ENCODE data around the gene RIMBP3C. TPM values are rescaled to one million over a fixed set of nuclear protein-coding genes. Genes with fewer than 3 reads are reported as not detected.
A peak's percentile ranks its signal among the peaks of the same experiment; 100 is the strongest.
"Not testable (repeated sequence)": the region's sequence is repeated elsewhere in the genome, so short reads cannot be mapped to it uniquely, and the experiment has no call there.

Gene RIMBP3C
- total and polyA plus RNA-seq, 2 donors (not counting 1 experiment from before 2014, with no cell fraction given): 0.22 to 0.89 TPM

DNA sequence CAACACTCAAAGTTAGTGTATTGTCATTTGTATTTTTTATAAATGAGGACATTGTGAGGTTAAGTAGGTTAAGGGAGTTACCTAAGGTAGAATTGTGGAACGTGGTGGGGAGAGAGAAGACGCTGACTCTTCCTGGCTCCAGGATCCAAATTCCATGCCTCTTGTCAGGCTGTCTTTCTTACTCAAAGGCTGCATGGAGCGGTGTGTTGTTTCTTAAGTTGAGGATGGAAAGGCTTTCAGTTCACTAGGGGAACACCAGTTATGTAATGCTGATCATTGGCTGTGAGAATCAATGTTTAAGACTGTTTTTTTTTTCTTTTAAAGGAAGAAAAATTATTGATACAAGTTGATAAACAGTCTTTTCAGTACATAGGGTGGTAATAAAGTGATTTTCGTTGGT, 19.1 kb upstream of the RIMBP3C start:
- DNase-seq: no peak
- TF ChIP-seq EZH2 (IDR thresholded peaks at IDR 0.05; ENCODE audit: borderline replicate concordance, insufficient read depth, low read depth, low read length, poor library complexity, severe bottlenecking) (no peak), CTCF (IDR thresholded peaks at IDR 0.05) (no peak)
- H3K9me3 Mint-ChIP-seq (ENCODE audit: insufficient read depth): no peaks in the 10 kb centered on the region

GRCh38 chr22:21569459-21570170, 18.4 kb upstream of the RIMBP3C start:
- ATAC-seq (ENCODE audit: low read depth): no peak
- Mint-ChIP-seq H3K27ac (peak overlapping the region; percentile 28), H3K4me3 (peak overlapping the region; percentile 90), H3K9me3 (ENCODE audit: insufficient read depth) (no peaks in the 10 kb centered on the region), H3K4me1 (peaks cover 50% of the 10 kb centered on the region), H3K27me3 (no peaks in the 10 kb centered on the region)
- ChIA-PET CTCF (interaction anchor here (1.5 kb wide), 1 partner anchor 60 kb away, joined by 4 read pairs; no protein-coding TSS in a partner anchor), POLR2A (interaction anchor here (0.5 kb wide), 1 partner anchor 698 kb away, joined by 3 read pairs; no protein-coding TSS in a partner anchor)
- Histone ChIP-seq H3K79me2 (ENCODE audit: control insufficient read depth, insufficient read depth, low read length) (peaks cover 78% of the 10 kb centered on the region), H3K36me3 (replicated peaks in 1 of 2; ENCODE audit: control extremely low read depth in 1 of 2, control insufficient read depth in 1 of 2, extremely low read depth in 1 of 2, insufficient read depth in 2 of 2, low read length in 1 of 2) (peaks cover 3 to 4% of the 10 kb centered on the region in 2 experiments), H3K9me3 (ENCODE audit: control extremely low read depth in 1 of 3, control insufficient read depth in 2 of 3, insufficient read depth in 1 of 3, low read length in 2 of 3) (no peaks in the 10 kb centered on the region), H2AFZ (ENCODE audit: insufficient read depth, low read depth, low read length, poor library complexity, severe bottlenecking) (no peak overlapping the region), H3K4me3 (ENCODE audit: control extremely low read depth in 1 of 5, extremely low read depth in 1 of 5, insufficient read depth in 1 of 5, low read depth in 2 of 5, low read length in 4 of 5) (no peak overlapping the region), H3K9ac (ENCODE audit: low read length) (peak overlapping the region; percentile 12), H3K4me1 (ENCODE audit: control insufficient read depth in 2 of 2, insufficient read depth in 2 of 2, low read length in 2 of 2) (peaks cover 29 to 48% of the 10 kb centered on the region in 2 donors), H3K27me3 (replicated peaks in 1 of 4; ENCODE audit: control extremely low read depth in 1 of 4, control insufficient read depth in 3 of 4, insufficient read depth in 4 of 4, low read length in 3 of 4) (no peaks in the 10 kb centered on the region), H3K4me2 (replicated peaks; ENCODE audit: low read depth, low read length, poor library complexity, severe bottlenecking) (peak overlapping the region; percentile 38), H4K20me1 (ENCODE audit: control insufficient read depth, insufficient read depth, low read length, poor library complexity, severe bottlenecking) (peaks cover 66% of the 10 kb centered on the region), H3K27ac (ENCODE audit: low read length in 2 of 2) (peak overlapping the region in 1 of 2 donors; percentile 2)
- no peak for DNase-seq
- 52% methylated on average over 6 of the region's 8 CpGs for WGBS (ENCODE audit: insufficient coverage)
- TF ChIP-seq CTCF (IDR thresholded peaks at IDR 0.05): no peak
- no peak for TF ChIP-seq EZH2 (IDR thresholded peaks at IDR 0.05; ENCODE audit: borderline replicate concordance, insufficient read depth, low read depth, low read length, poor library complexity, severe bottlenecking)
- intact Hi-C loops (cut with micrococcal nuclease): no loop called here

More for the DNA sequence above, 19.1 kb upstream of the RIMBP3C start:
- Histone ChIP-seq H2AFZ (ENCODE audit: insufficient read depth, low read depth, low read length, poor library complexity, severe bottlenecking) (no peak overlapping the region), H3K9ac (ENCODE audit: low read length) (no peak overlapping the region), H3K9me3 (ENCODE audit: control extremely low read depth in 1 of 3, control insufficient read depth in 2 of 3, insufficient read depth in 1 of 3, low read length in 2 of 3) (no peaks in the 10 kb centered on the region), H3K27me3 (replicated peaks in 1 of 4; ENCODE audit: control extremely low read depth in 1 of 4, control insufficient read depth in 3 of 4, insufficient read depth in 4 of 4, low read length in 3 of 4) (no peaks in the 10 kb centered on the region), H4K20me1 (ENCODE audit: control insufficient read depth, insufficient read depth, low read length, poor library complexity, severe bottlenecking) (peaks cover 70% of the 10 kb centered on the region), H3K4me3 (ENCODE audit: control extremely low read depth in 1 of 5, extremely low read depth in 1 of 5, insufficient read depth in 1 of 5, low read depth in 2 of 5, low read length in 4 of 5) (no peak overlapping the region), H3K27ac (ENCODE audit: low read length in 2 of 2) (no peak overlapping the region), H3K4me2 (replicated peaks; ENCODE audit: low read depth, low read length, poor library complexity, severe bottlenecking) (peak overlapping the region; percentile 38), H3K79me2 (ENCODE audit: control insufficient read depth, insufficient read depth, low read length) (peaks cover 86% of the 10 kb centered on the region), H3K4me1 (ENCODE audit: control insufficient read depth in 2 of 2, insufficient read depth in 2 of 2, low read length in 2 of 2) (peaks cover 29 to 48% of the 10 kb centered on the region in 2 donors), H3K36me3 (replicated peaks in 1 of 2; ENCODE audit: control extremely low read depth in 1 of 2, control insufficient read depth in 1 of 2, extremely low read depth in 1 of 2, insufficient read depth in 2 of 2, low read length in 1 of 2) (peaks cover 3 to 4% of the 10 kb centered on the region in 2 experiments)
- WGBS (ENCODE audit: insufficient coverage): 91% methylated on average over 3 of the region's 4 CpGs
- POLR2A ChIA-PET: interaction anchor here (0.5 kb wide), 1 partner anchor 699 kb away, joined by 3 read pairs; no protein-coding TSS in a partner anchor
- Mint-ChIP-seq H3K27me3 (no peaks in the 10 kb centered on the region), H3K4me3 (peak overlapping the region; percentile 39), H3K27ac (peak overlapping the region; percentile 41), H3K4me1 (peaks cover 51% of the 10 kb centered on the region)
- intact Hi-C loops (cut with micrococcal nuclease): no loop called here
- ATAC-seq (ENCODE audit: low read depth): no peak
- CTCF ChIA-PET: no interaction called here

DNA sequence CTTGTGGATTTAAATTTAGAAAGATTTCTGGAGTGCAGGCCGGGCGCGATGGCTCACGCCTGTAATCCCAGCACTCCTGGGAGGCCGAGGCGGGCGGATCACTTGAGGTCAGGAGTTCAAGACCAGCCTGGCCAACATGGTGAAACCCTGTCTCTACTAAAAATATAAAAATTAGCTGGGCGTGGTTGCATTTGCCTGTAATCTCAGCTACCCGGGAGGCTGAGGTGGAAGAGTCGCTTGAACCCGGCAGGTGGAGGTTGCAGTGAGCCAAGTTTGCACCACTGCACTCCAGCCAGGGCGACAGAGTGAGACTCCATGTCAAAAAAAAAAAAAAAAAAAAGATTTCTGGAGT, 17.8 kb upstream of the RIMBP3C start:
- H2AFZ ChIP-seq (ENCODE audit: insufficient read depth, low read depth, low read length, poor library complexity, severe bottlenecking); DNase-seq; H3K27ac ChIP-seq (ENCODE audit: low read length in 2 of 2); H3K36me3 ChIP-seq (replicated peaks in 1 of 2; ENCODE audit: control extremely low read depth in 1 of 2, control insufficient read depth in 1 of 2, extremely low read depth in 1 of 2, insufficient read depth in 2 of 2, low read length in 1 of 2); H3K9me3 Mint-ChIP-seq (ENCODE audit: insufficient read depth); H3K27me3 Mint-ChIP-seq; intact Hi-C loops (cut with micrococcal nuclease); H3K27me3 ChIP-seq (replicated peaks in 1 of 4; ENCODE audit: control extremely low read depth in 1 of 4, control insufficient read depth in 3 of 4, insufficient read depth in 4 of 4, low read length in 3 of 4); H3K9me3 ChIP-seq (ENCODE audit: control extremely low read depth in 1 of 3, control insufficient read depth in 2 of 3, insufficient read depth in 1 of 3, low read length in 2 of 3); ATAC-seq (ENCODE audit: low read depth): not testable (repeated sequence)
- peaks cover 60% of the 10 kb centered on the region for H4K20me1 ChIP-seq (ENCODE audit: control insufficient read depth, insufficient read depth, low read length, poor library complexity, severe bottlenecking)
- H3K4me3 Mint-ChIP-seq: peak overlapping the region; percentile 90
- ChIA-PET POLR2A (interaction anchor here (0.7 kb wide), 1 partner anchor 41 kb away, joined by 10 read pairs; no protein-coding TSS in a partner anchor), CTCF (interaction anchor here (1.5 kb wide), 1 partner anchor 60 kb away, joined by 4 read pairs; no protein-coding TSS in a partner anchor)
- H3K4me1 ChIP-seq (ENCODE audit: control insufficient read depth in 2 of 2, insufficient read depth in 2 of 2, low read length in 2 of 2): peaks cover 29 to 43% of the 10 kb centered on the region in 2 donors
- peak overlapping the region; percentile 96 for H3K4me2 ChIP-seq (replicated peaks; ENCODE audit: low read depth, low read length, poor library complexity, severe bottlenecking)
- peak overlapping the region in 2 of 5 experiments; percentile 86 to 91 for H3K4me3 ChIP-seq (ENCODE audit: control extremely low read depth in 1 of 5, extremely low read depth in 1 of 5, insufficient read depth in 1 of 5, low read depth in 2 of 5, low read length in 4 of 5)
- peak overlapping the region; percentile 28 for H3K27ac Mint-ChIP-seq
- H3K4me1 Mint-ChIP-seq: peaks cover 45% of the 10 kb centered on the region
- H3K79me2 ChIP-seq (ENCODE audit: control insufficient read depth, insufficient read depth, low read length): peaks cover 72% of the 10 kb centered on the region
- H3K9ac ChIP-seq (ENCODE audit: low read length): peak overlapping the region; percentile 98
- WGBS (ENCODE audit: insufficient coverage): 79% methylated on average over 5 of the region's 12 CpGs

All from B cell (primary cell).